HL-60 (cell line): ENCODE data around the gene MLLT10.
"Not testable (repeated sequence)": the region's sequence is repeated elsewhere in the genome, so short reads cannot be mapped to it uniquely, and the experiment has no call there.

Experiments used
- DNase-seq, 2 experiments: peaks; one replicate each; pipeline ENCODE4 v3.0.0-alpha.2; 2010 to 2020; ENCODE audit warnings: low read depth in 1 of 2, low spot score in 1 of 2
- H3K27ac ChIP-seq: fragments of 250-450 bp; sonication (Bioruptor Pico); replicated peaks from 2 replicates; pipeline ENCODE4 v1.5.1; 2020; ENCODE audit warnings: mild to moderate bottlenecking, moderate library complexity
- H3K27me3 ChIP-seq: fragments of 250-450 bp; sonication (Bioruptor Pico); 2 replicates; pipeline ENCODE4 v1.5.1; 2021; ENCODE audit warnings: mild to moderate bottlenecking, moderate library complexity; ENCODE audit not compliant: insufficient read depth, poor library complexity, severe bottlenecking
- H3K4me3 ChIP-seq: replicated peaks from 2 replicates; pipeline ENCODE4 v1.5.1; 2011; ENCODE audit warnings: mild to moderate bottlenecking, control low read depth, low read length; ENCODE audit not compliant: insufficient read depth
- GABPA ChIP-seq: IDR thresholded peaks from 2 replicates; pipeline ENCODE4 v1.6.1; 2012; ENCODE audit warnings: low read depth
- POLR2AphosphoS5 ChIP-seq: IDR thresholded peaks from 2 replicates; pipeline ENCODE4 v1.6.1; 2012; ENCODE audit warnings: low read depth
- SPI1 ChIP-seq: IDR thresholded peaks from 2 replicates; pipeline ENCODE4 v1.6.1; 2012; ENCODE audit warnings: low read depth, mild to moderate bottlenecking, borderline replicate concordance
- TF ChIP-seq, protein P1 (sequence below): IDR thresholded peaks from 2 replicates; pipeline ENCODE4 v1.6.1; 2012; ENCODE audit warnings: low read depth; ENCODE audit not compliant: insufficient replicate concordance
- TF ChIP-seq, protein P2 (sequence below): IDR thresholded peaks from one replicate; pipeline ENCODE4 v1.5.1; 2011; ENCODE audit warnings: low read length, control low read depth, inconsistent platforms; ENCODE audit not compliant: insufficient read depth

The MLLT10 gene

DNA sequence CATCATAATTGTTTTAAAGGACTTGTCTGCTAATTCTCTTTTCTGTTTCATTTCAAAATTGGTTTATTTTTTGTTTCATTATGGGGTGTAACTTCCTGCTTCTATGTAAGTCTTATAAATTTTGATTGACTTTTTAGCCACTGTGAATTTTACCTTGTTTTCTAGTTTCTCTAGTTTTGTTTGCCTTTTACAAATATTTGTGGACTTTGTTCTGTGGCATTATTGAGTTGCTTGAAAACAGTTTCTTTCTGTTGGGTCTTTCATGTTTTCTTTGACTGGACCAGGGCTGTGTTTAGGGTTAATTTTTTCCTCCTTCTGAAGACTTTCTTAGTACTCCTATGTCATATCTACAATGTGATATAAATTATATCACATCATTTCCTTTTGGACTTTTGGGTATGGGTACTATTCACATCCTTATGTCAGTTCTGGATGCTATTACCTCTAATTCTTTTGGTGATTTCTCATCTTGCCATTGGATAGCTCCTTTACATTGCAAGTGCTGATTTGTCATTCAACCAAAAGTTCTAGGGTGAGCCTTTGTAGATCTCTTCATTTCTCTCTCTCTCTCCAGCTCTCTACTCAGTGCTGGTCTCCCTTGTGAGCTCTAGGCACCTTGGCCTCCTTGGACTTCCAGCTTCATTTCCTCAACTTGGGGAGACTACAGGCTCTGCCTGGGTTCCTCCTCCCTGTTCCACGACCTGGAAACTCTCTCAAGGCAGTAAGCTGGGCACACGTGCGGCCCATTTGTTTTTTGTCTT is 36.9 kb downstream of the MLLT10 start:
- TF ChIP-seq GABPA, result no peak
- no peak for TF ChIP-seq POLR2AphosphoS5
- TF ChIP-seq, protein P1, sequence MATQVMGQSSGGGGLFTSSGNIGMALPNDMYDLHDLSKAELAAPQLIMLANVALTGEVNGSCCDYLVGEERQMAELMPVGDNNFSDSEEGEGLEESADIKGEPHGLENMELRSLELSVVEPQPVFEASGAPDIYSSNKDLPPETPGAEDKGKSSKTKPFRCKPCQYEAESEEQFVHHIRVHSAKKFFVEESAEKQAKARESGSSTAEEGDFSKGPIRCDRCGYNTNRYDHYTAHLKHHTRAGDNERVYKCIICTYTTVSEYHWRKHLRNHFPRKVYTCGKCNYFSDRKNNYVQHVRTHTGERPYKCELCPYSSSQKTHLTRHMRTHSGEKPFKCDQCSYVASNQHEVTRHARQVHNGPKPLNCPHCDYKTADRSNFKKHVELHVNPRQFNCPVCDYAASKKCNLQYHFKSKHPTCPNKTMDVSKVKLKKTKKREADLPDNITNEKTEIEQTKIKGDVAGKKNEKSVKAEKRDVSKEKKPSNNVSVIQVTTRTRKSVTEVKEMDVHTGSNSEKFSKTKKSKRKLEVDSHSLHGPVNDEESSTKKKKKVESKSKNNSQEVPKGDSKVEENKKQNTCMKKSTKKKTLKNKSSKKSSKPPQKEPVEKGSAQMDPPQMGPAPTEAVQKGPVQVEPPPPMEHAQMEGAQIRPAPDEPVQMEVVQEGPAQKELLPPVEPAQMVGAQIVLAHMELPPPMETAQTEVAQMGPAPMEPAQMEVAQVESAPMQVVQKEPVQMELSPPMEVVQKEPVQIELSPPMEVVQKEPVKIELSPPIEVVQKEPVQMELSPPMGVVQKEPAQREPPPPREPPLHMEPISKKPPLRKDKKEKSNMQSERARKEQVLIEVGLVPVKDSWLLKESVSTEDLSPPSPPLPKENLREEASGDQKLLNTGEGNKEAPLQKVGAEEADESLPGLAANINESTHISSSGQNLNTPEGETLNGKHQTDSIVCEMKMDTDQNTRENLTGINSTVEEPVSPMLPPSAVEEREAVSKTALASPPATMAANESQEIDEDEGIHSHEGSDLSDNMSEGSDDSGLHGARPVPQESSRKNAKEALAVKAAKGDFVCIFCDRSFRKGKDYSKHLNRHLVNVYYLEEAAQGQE, result no peak
- TF ChIP-seq, protein P2, sequence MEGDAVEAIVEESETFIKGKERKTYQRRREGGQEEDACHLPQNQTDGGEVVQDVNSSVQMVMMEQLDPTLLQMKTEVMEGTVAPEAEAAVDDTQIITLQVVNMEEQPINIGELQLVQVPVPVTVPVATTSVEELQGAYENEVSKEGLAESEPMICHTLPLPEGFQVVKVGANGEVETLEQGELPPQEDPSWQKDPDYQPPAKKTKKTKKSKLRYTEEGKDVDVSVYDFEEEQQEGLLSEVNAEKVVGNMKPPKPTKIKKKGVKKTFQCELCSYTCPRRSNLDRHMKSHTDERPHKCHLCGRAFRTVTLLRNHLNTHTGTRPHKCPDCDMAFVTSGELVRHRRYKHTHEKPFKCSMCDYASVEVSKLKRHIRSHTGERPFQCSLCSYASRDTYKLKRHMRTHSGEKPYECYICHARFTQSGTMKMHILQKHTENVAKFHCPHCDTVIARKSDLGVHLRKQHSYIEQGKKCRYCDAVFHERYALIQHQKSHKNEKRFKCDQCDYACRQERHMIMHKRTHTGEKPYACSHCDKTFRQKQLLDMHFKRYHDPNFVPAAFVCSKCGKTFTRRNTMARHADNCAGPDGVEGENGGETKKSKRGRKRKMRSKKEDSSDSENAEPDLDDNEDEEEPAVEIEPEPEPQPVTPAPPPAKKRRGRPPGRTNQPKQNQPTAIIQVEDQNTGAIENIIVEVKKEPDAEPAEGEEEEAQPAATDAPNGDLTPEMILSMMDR, result no peak
- no peak for TF ChIP-seq SPI1
- no peak overlapping the region for H3K4me3 ChIP-seq
- H3K27me3 ChIP-seq, result no peaks in the 10 kb centered on the region
- DNase-seq, result no peak
- H3K27ac ChIP-seq, result no peak overlapping the region

DNA sequence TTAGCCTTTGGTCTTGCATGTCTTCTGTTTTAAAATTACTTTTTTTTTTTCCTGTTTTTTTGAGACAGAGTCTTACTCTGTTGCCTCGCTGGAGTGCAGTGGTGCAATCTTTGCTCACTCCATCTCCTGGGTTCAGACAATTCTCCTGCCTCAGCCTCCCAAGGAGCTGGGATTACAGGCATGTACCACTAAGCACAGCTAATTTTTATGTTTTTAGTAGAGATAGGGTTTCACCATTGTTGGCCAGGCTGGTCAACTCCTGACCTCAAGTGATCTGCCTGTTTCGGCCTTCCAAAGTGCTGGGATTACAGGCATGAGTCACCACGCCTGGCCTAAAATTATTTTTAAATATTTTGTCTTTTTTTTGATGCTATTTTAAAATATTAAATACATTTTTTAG is 38.5 kb downstream of the MLLT10 start:
- DNase-seq, result no peak
- H3K27me3 ChIP-seq, result no peaks in the 10 kb centered on the region
- H3K27ac ChIP-seq, result no peak overlapping the region
- H3K4me3 ChIP-seq, result no peak overlapping the region
- TF ChIP-seq POLR2AphosphoS5 (no peak), SPI1 (no peak), GABPA (no peak)
- TF ChIP-seq, protein P2, result no peak
- TF ChIP-seq, protein P1, result no peak

DNA sequence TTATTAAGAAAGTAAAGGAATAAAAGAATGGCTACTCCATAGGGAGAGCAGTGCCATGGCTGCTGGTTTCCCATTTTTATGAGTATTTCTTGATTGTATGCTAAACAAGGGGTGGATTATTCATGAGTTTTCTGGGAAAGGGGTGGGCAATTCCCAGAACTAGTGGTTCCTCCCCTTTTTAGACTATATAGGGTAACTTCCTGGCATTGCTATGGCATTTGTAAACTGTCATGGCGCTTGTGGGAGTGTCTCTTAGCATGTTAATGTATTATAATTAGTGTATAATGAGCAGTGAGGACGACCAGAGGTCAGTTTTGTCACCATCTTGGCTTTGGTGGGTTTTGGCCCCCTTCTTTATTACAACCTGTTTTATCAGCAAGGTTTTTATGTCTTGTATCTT is 40.5 kb downstream of the MLLT10 start:
- not testable (repeated sequence) for H3K27me3 ChIP-seq, DNase-seq, H3K4me3 ChIP-seq, H3K27ac ChIP-seq

DNA sequence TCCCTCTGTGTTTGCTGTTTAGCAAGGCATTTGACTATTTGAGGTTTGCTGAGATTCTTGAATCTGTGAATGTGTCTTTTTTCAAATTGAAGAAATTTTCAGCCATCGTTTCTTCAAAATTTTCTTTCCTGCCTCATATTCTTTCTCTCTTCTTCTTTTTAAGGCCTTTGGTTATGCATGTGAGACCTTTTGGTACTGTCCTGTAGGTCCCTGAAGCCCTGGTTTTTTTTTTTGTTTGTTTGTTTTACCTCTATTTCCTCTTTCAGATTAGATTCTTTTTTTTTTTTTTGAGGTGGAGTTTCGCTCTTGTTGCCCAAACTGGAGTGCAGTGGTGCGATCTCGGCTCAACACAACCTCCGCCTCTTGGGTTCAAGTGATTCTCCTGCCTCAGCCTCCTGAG is 45.3 kb downstream of the MLLT10 start:
- TF ChIP-seq POLR2AphosphoS5, result no peak
- TF ChIP-seq, protein P2, result no peak
- no peak for TF ChIP-seq SPI1
- TF ChIP-seq, protein P1, result no peak
- no peak for TF ChIP-seq GABPA
- no peak for DNase-seq
- H3K4me3 ChIP-seq, result no peak overlapping the region
- no peaks in the 10 kb centered on the region for H3K27me3 ChIP-seq
- no peak overlapping the region for H3K27ac ChIP-seq

DNA sequence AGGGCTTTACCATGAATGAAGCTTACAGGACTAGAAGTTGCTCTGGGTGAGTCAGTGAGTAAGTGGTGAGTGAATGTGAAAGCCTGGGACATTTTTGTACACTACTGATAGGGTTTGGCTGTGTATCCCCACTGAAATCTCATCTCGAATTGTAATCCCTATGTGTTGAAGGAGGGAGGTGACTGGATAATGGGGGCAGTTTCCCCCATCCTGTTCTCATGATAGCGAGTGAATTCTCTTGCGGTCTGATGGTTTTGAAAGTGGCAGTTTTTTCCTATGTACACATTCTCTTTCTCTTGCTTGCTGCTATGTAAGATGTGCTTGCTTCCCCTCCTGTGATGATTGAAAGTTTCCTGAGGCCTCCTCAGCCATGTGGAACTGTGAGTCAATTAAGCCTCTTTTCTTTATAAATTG is 47.4 kb downstream of the MLLT10 start:
- H3K4me3 ChIP-seq, DNase-seq, H3K27ac ChIP-seq, H3K27me3 ChIP-seq: not testable (repeated sequence)
